Measurements from ENCODE around the gene LRP2BP.

LRP2BP gene

GRCh38 chr4:185412412-185412811, 16.7 kb upstream of the LRP2BP start:
- Histone ChIP-seq H3K27me3 (no peaks in the 10 kb centered on the region), H3K4me1 (no peaks in the 10 kb centered on the region), H3K9me3 (no peaks in the 10 kb centered on the region), H3K4me3 (ENCODE audit: low read depth, low read length) (no peak overlapping the region), H3K36me3 (peaks cover 27% of the 10 kb centered on the region)
- TF ChIP-seq, protein P1, sequence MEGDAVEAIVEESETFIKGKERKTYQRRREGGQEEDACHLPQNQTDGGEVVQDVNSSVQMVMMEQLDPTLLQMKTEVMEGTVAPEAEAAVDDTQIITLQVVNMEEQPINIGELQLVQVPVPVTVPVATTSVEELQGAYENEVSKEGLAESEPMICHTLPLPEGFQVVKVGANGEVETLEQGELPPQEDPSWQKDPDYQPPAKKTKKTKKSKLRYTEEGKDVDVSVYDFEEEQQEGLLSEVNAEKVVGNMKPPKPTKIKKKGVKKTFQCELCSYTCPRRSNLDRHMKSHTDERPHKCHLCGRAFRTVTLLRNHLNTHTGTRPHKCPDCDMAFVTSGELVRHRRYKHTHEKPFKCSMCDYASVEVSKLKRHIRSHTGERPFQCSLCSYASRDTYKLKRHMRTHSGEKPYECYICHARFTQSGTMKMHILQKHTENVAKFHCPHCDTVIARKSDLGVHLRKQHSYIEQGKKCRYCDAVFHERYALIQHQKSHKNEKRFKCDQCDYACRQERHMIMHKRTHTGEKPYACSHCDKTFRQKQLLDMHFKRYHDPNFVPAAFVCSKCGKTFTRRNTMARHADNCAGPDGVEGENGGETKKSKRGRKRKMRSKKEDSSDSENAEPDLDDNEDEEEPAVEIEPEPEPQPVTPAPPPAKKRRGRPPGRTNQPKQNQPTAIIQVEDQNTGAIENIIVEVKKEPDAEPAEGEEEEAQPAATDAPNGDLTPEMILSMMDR (IDR thresholded peaks at IDR 0.05; ENCODE audit: low read depth, low read length): no peak
- DNase-seq: no peak

GRCh38 chr4:185411849-185412248, 16.1 kb upstream of the LRP2BP start:
- no peak for DNase-seq

GRCh38 chr4:185408432-185408831, 12.7 kb upstream of the LRP2BP start:
- H3K36me3 ChIP-seq: peaks cover 17% of the 10 kb centered on the region
- TF ChIP-seq, protein P1 (IDR thresholded peaks at IDR 0.05; ENCODE audit: low read depth, low read length): no peak
- no peak overlapping the region for H3K4me3 ChIP-seq (ENCODE audit: low read depth, low read length)
- no peak for DNase-seq
- H3K9me3 ChIP-seq: no peaks in the 10 kb centered on the region
- H3K4me1 ChIP-seq: no peaks in the 10 kb centered on the region
- no peaks in the 10 kb centered on the region for H3K27me3 ChIP-seq

More at GRCh38 chr4:185411849-185412248, 16.1 kb upstream of the LRP2BP start:
- H3K4me3 ChIP-seq (ENCODE audit: low read depth, low read length): no peak overlapping the region
- H3K27me3 ChIP-seq: no peaks in the 10 kb centered on the region
- TF ChIP-seq, protein P1 (IDR thresholded peaks at IDR 0.05; ENCODE audit: low read depth, low read length): no peak
- H3K4me1 ChIP-seq: no peaks in the 10 kb centered on the region
- peaks cover 24% of the 10 kb centered on the region for H3K36me3 ChIP-seq
- no peaks in the 10 kb centered on the region for H3K9me3 ChIP-seq

- Histone ChIP-seq H3K36me3 (peaks cover 18% of the 10 kb centered on the region), H3K27me3 (no peaks in the 10 kb centered on the region), H3K4me3 (ENCODE audit: low read depth, low read length) (no peak overlapping the region), H3K4me1 (no peaks in the 10 kb centered on the region), H3K9me3 (no peaks in the 10 kb centered on the region)
- no peak for DNase-seq
- TF ChIP-seq, protein P1 (IDR thresholded peaks at IDR 0.05; ENCODE audit: low read depth, low read length): no peak
These were observed 9.7 kb upstream of the LRP2BP start for GRCh38 chr4:185405296-185405999.

- TF ChIP-seq, protein P1 (IDR thresholded peaks at IDR 0.05; ENCODE audit: low read depth, low read length): no peak
- no peaks in the 10 kb centered on the region for H3K27me3 ChIP-seq
- no peak overlapping the region for H3K4me3 ChIP-seq (ENCODE audit: low read depth, low read length)
- peaks cover 18% of the 10 kb centered on the region for H3K36me3 ChIP-seq
- no peaks in the 10 kb centered on the region for H3K9me3 ChIP-seq
- DNase-seq: no peak
- no peaks in the 10 kb centered on the region for H3K4me1 ChIP-seq
These were observed 8.3 kb upstream of the LRP2BP start for GRCh38 chr4:185404031-185404430.

- no peak for DNase-seq
- Histone ChIP-seq H3K36me3 (peaks cover 12% of the 10 kb centered on the region), H3K4me3 (ENCODE audit: low read depth, low read length) (no peak overlapping the region)
These were observed 3.7 kb upstream of the LRP2BP start for GRCh38 chr4:185399466-185399865.

More at GRCh38 chr4:185399466-185399865, 3.7 kb upstream of the LRP2BP start:
- Histone ChIP-seq H3K9me3 (no peaks in the 10 kb centered on the region), H3K27me3 (no peaks in the 10 kb centered on the region), H3K4me1 (no peaks in the 10 kb centered on the region)
- TF ChIP-seq, protein P1 (IDR thresholded peaks at IDR 0.05; ENCODE audit: low read depth, low read length): no peak

All from BE2C (cell line).